Measurements from ENCODE around the gene VSX2.

DNA sequence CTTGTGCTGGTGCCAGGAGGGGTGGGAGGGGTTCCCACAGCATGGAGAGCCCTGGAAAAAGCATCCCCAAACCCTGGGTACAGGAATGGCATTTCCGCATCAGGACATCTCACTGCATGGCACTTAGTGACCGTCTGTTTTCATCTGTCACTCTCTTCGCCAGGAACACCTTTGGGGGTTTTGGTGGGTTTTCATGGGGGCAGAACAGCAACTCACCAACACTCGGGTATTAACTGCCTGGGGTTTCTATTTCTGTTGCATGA, 3.5 kb downstream of the VSX2 start:
- TF ChIP-seq POLR2A (IDR thresholded peaks at IDR 0.05) (no peak), CTCF (IDR thresholded peaks at IDR 0.05) (no peak), POLR2AphosphoS5 (IDR thresholded peaks at IDR 0.05) (no peak)
